Activated CD4-positive, alpha-beta memory T cell treated with anti-CD3 and anti-CD28 coated beads for 36 hours (primary cell): ENCODE measurements around the gene PDE6B. TPM values are rescaled to one million over a fixed set of nuclear protein-coding genes. Genes with fewer than 3 reads are reported as not detected.

Source experiments
- CTCF ChIA-PET: fragments of 350-600 bp; sonication (Branson Sonifier 250); formaldehyde crosslinking; loops from one replicate; lab custom pipeline; 2021; ENCODE audit warnings: antibody characterized with exemption, inconsistent platforms; lab: Charles Lee
- POLR2A ChIA-PET: fragments of 350-600 bp; sonication (Branson Sonifier 250); formaldehyde crosslinking; loops from one replicate; lab custom pipeline; 2021; ENCODE audit warnings: antibody characterized with exemption; lab: Charles Lee
- DNase-seq: peaks from one replicate; pipeline ENCODE4 v3.0.0-alpha.2; 2020
- H3K27ac Mint-ChIP-seq: one replicate; pipeline ENCODE4 v1.8.0; 2021; ENCODE audit warnings: mixed read lengths
- H3K27me3 Mint-ChIP-seq: one replicate; pipeline ENCODE4 v1.8.0; 2021; ENCODE audit warnings: mixed read lengths
- H3K36me3 Mint-ChIP-seq: one replicate; pipeline ENCODE4 v1.8.0; 2021; ENCODE audit warnings: mixed read lengths
- H3K4me1 Mint-ChIP-seq: one replicate; pipeline ENCODE4 v1.8.0; 2021; ENCODE audit warnings: low read depth, mixed read lengths
- H3K4me3 Mint-ChIP-seq: one replicate; pipeline ENCODE4 v1.8.0; 2021; ENCODE audit warnings: mild to moderate bottlenecking, mixed read lengths
- H3K9me3 Mint-ChIP-seq: one replicate; pipeline ENCODE4 v1.8.0; 2021; ENCODE audit warnings: mixed read lengths
- intact Hi-C: fragments of 100-400 bp; cut with micrococcal nuclease; formaldehyde crosslinking; loops from one replicate; pipeline ENCODE4 v1.15.1; 2023
- total RNA-seq, 2 experiments: library from RNA; stranded (reverse); gene quantifications; one replicate each; pipeline ENCODE4 v1.2.3, GENCODE V29; 2021

PDE6B gene
- total RNA-seq, 2 experiments from 2014 or later: 16.1 to 22.9 TPM

DNA sequence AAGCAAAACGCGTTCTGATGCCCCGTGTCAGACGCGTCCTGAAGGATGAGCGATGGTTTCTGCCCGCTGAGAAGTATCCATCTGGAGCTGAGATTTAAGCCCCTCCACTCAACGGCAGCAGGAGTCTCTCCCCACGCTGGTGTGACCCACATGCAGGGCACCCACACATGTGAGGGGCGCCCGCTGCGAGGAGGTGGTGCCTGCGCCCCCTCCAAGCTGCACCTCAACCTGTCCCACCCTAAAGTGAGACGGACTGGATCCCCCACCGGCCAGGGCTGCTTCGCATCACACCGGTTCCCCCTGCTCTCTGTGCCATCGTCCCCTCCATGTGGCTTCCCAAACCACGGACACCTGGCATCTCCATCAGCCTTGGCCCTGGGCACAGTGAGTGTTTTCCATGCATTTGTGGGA, 4.5 kb upstream of the PDE6B start:
- Mint-ChIP-seq H3K9me3 (no peaks in the 10 kb centered on the region), H3K36me3 (no peaks in the 10 kb centered on the region), H3K27me3 (peaks cover 12% of the 10 kb centered on the region), H3K4me3 (no peak overlapping the region), H3K27ac (no peak overlapping the region), H3K4me1 (no peaks in the 10 kb centered on the region)
- POLR2A ChIA-PET: no interaction called here
- DNase-seq: no peak
- intact Hi-C loops: no loop called here
- CTCF ChIA-PET: no interaction called here

DNA sequence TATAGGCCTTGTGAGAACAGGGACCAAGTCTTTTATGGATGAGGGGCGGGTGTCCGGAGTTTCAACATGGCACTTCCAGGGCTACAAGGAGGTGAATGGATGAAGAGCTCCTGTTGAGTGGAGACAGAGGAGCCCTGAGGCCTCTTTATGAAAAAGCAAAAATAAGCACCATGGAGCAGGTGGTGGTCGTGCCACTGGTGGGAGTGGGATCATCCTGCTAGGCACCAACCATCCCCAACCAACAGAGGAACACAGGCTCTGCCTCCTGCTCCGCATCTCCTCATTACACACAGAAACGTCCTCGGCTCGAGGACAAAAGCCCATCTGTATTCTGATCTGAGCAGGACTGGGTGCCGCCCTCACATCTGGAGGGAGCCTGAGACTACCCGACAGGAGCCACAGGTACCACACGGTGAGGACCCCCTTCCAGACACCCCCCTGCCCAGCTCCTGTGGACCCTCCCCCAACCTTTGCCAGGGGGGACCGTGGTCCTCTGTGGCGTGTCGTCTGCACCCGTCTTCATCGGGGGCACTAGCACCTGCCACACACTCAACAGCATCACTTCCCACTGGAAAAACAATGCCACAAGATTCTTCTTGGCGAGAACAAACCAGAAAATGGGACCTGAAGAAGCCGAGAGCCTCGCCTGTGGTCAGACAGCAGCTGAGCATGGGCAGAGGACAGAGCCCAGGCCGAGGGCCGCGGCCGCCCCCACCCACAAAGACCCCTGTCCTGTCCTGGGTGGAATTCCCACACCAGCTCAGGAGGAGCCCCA, 3.9 kb upstream of the PDE6B start:
- no peaks in the 10 kb centered on the region for H3K36me3 Mint-ChIP-seq
- H3K27me3 Mint-ChIP-seq: peaks cover 12% of the 10 kb centered on the region
- intact Hi-C loops: no loop called here
- POLR2A ChIA-PET: no interaction called here
- CTCF ChIA-PET: no interaction called here
- no peaks in the 10 kb centered on the region for H3K9me3 Mint-ChIP-seq
- H3K4me1 Mint-ChIP-seq: no peaks in the 10 kb centered on the region
- no peak overlapping the region for H3K27ac Mint-ChIP-seq
- DNase-seq: no peak
- H3K4me3 Mint-ChIP-seq: no peak overlapping the region

DNA sequence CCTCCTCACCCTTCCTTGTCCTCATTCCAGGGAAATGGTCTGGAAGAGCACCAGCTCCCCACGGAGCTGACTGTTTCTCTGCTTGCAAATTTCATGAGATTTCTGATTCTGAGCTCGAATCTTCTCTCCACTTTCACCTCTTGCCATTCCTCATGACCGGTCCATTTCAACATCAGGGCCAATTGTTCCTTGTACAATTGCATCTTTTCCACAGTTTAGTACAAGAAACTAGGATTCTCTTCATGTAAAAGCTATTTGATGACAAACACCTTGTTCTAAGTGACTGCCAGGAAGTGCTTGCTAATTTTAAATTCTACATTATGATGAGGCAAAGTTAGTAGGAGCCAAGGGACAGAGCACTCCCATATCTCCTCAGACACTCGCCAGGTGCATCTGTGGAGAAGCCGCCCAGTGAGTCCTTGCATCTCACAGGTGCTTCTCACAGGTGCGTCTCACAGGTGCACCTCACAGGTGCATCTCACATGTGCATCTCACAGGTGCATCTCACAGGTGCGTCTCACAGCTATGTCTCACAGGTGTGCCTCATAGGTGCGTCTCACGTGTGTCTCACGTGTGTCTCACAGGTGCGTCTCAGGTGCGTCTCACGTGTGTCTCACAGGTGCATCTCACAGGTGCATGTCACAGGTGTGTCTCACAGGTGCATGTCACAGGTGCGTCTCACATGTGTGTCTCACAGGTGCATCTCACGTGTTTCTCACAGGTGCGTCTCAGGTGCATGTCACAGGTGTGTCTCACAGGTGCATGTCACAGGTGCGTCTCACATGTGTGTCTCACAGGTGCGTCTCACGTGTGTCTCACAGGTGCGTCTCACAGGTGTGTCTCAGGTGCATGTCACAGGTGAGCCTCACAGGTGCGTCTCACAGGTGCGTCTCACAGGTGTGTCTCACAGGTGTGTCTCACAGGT, 3.0 kb upstream of the PDE6B start:
- H3K27me3 Mint-ChIP-seq: peaks cover 12% of the 10 kb centered on the region
- no peak for DNase-seq
- CTCF ChIA-PET: no interaction called here
- POLR2A ChIA-PET: no interaction called here
- no peaks in the 10 kb centered on the region for H3K4me1 Mint-ChIP-seq
- H3K9me3 Mint-ChIP-seq: no peaks in the 10 kb centered on the region
- H3K4me3 Mint-ChIP-seq: no peak overlapping the region
- intact Hi-C loops: no loop called here
- H3K36me3 Mint-ChIP-seq: no peaks in the 10 kb centered on the region
- no peak overlapping the region for H3K27ac Mint-ChIP-seq

DNA sequence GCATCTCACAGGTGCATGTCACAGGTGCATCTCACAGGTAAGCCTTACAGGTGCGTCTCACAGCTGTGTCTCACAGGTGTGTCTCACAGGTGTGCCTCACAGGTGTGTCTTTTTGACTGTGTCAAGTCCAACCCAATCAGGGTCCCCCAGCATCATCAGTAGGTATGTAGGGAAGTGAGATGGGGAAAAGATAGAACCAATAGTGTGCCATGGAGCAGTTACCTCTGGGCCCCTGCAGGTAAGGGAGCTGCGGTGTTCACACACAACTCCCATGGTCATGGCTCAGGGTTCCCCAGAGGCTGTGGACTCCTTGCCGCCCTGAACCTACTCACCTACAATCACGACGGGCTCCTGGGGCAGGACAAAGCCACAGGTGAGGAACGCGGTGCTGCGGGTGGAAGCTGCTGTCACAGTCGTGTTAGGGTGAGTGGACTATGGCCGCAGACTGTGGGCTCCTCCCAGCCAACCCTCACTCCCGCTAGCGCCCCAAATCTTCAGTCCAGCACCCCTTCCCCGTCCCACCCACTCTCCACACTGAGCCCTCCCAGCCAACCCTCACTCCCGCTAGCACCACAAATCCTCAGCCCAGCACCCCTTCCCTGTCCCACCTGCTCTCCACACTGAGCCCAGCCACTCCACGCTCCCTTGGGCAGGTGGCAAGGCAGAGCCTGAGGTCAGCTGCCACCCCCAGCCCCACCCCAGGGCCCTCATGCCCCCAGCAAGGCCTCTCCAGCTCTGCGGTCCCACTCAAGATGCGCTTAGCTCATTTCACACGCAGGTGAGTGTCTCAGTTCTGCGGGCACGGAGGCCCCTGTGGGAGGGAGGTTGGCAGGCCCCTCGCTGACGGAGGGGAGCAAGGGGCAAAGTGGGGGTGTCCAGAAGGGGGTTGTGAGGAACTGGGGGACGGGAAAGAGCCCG, 2.1 kb upstream of the PDE6B start:
- H3K4me3 Mint-ChIP-seq: no peak overlapping the region
- peaks cover 6% of the 10 kb centered on the region for H3K27me3 Mint-ChIP-seq
- CTCF ChIA-PET: no interaction called here
- no peak overlapping the region for H3K27ac Mint-ChIP-seq
- POLR2A ChIA-PET: no interaction called here
- intact Hi-C loops: no loop called here
- no peaks in the 10 kb centered on the region for H3K36me3 Mint-ChIP-seq
- no peaks in the 10 kb centered on the region for H3K4me1 Mint-ChIP-seq
- H3K9me3 Mint-ChIP-seq: no peaks in the 10 kb centered on the region
- no peak for DNase-seq

DNA sequence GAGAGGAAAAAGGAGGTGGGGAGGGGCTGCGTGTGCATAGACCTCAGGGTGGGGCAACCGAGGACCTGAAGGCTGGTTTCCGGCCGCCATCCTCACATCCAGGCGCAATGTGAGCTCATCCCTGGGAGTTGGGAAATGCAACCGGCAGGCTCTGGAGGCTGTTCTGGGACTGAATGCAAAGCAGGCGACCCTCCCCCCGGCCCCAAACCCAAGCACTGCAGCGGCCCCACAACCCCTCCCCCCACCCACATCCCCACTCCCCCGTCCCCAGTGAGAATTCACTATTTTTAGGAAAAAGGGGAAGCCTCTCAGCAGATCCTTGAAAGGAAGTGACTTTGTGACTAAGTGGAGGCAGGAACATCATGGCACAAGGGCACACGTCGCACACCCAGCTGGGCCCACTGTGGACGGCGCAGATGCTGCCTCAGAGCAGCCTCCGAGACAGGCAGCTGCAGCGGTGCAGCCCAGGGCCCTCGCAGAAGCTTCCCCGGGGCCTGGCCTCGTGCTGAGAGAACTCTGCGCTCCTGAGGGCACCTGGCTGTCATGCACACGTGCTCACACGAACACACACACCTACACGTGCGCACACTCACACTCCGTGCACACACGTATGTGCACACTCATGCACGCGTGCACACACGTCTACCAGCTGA, 1.3 kb upstream of the PDE6B start:
- no peaks in the 10 kb centered on the region for H3K4me1 Mint-ChIP-seq
- H3K9me3 Mint-ChIP-seq: no peaks in the 10 kb centered on the region
- POLR2A ChIA-PET: no interaction called here
- H3K27me3 Mint-ChIP-seq: peaks cover 6% of the 10 kb centered on the region
- no peaks in the 10 kb centered on the region for H3K36me3 Mint-ChIP-seq
- no peak for DNase-seq
- CTCF ChIA-PET: no interaction called here
- intact Hi-C loops: no loop called here
- no peak overlapping the region for H3K4me3 Mint-ChIP-seq
- no peak overlapping the region for H3K27ac Mint-ChIP-seq

DNA sequence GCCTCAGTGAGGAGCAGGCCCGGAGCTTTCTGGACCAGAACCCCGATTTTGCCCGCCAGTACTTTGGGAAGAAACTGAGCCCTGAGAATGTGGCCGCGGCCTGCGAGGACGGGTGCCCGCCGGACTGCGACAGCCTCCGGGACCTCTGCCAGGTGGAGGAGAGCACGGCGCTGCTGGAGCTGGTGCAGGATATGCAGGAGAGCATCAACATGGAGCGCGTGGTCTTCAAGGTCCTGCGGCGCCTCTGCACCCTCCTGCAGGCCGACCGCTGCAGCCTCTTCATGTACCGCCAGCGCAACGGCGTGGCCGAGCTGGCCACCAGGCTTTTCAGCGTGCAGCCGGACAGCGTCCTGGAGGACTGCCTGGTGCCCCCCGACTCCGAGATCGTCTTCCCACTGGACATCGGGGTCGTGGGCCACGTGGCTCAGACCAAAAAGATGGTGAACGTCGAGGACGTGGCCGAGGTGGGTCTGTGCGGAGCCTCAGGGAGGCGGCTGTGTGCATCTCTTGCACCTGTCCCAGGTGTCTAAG, 323 bp downstream of the PDE6B start:
- ChIA-PET POLR2A (no interaction called here), CTCF (no interaction called here)
- Mint-ChIP-seq H3K4me1 (no peaks in the 10 kb centered on the region), H3K27ac (no peak overlapping the region), H3K36me3 (no peaks in the 10 kb centered on the region), H3K4me3 (no peak overlapping the region), H3K9me3 (no peaks in the 10 kb centered on the region), H3K27me3 (no peaks in the 10 kb centered on the region)
- intact Hi-C loops: no loop called here
- no peak for DNase-seq

DNA sequence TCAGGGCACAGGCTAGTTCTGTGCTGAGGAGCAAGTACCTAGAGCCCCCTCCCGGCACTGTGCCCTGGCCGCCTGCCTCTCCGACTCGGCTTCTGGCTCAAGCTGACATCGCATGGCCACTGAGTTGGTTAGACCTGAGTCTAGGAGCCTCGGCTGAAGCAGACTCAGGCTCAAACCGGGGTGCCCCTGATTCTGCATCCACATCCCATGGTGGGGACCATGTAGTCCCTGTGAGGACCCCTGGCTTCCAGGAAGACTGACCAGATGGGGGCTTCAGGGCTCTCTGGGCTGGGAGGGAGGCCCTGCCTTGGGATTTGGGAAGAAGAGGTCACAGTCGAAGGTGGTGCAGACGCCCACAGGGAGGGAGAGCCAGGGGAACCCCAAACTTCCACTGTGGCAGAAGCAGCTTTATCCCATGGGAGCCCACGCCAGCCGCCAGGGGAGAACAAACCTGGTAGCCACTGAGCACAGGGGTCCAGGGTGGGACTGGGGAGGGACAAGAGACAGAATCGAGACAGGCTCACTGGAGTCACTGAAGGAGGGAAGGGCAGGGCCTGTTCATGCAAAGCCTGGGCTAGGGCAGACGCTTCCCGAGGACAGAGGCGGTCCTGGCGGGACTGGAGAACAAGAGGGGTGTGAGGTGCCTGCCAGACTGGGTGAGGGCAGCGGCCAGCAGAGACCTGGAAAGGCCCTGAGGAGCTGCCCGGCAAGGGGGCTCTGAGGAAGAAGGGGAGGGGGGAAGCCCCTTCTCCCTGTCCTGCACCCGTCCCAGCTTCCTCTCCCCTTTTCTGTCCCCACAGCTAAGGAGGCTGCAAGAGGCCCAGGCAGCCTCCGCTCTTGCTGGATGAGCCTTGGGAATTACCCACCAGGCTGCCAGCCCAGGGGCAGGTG, 1.1 kb downstream of the PDE6B start:
- DNase-seq: no peak
- no peak overlapping the region for H3K27ac Mint-ChIP-seq
- H3K27me3 Mint-ChIP-seq: no peaks in the 10 kb centered on the region
- CTCF ChIA-PET: no interaction called here
- H3K4me1 Mint-ChIP-seq: no peaks in the 10 kb centered on the region
- H3K9me3 Mint-ChIP-seq: peaks cover 2% of the 10 kb centered on the region
- H3K4me3 Mint-ChIP-seq: no peak overlapping the region
- H3K36me3 Mint-ChIP-seq: no peaks in the 10 kb centered on the region
- POLR2A ChIA-PET: no interaction called here
- intact Hi-C loops: no loop called here

DNA sequence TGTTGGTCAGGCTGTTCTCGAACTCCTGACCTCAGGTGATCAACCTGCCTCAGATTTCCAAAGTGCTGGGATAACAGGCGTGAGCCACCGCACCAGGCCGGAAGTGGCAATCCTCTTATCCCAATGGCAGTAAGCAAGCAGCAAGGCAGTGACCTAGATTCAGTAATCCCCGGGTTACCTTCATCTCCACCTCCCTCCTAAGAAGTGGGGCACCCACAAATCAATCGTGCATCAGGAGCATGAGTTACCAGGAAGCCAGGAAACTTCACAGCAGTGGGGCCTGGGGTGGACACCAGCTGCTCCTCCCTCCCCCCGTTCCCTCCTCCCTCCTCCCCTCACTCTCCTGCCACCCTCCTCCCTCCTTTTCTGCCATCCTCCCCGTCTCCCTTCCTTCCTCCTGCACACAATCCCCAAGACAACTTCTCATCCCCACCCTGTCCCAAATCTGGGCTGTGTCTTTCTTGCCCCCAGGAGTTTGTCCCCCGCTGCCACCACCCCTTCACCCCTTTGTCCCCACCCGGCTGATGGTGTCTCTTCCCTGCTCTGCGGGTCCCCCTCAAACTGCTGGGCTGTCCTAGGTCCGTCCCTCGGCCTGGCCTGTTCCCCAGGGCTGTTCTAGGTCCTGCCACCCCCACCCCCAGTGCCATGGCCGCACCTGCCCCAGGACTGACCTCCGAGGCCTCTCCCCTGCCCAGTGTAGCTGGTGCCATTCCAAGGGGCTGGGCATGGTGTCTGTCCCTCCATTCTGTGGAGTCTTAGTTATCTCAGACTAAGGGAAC, 2.2 kb downstream of the PDE6B start:
- H3K27me3 Mint-ChIP-seq: no peaks in the 10 kb centered on the region
- no peaks in the 10 kb centered on the region for H3K36me3 Mint-ChIP-seq
- peaks cover 9% of the 10 kb centered on the region for H3K9me3 Mint-ChIP-seq
- CTCF ChIA-PET: no interaction called here
- no peak overlapping the region for H3K4me3 Mint-ChIP-seq
- H3K27ac Mint-ChIP-seq: no peak overlapping the region
- intact Hi-C loops: no loop called here
- POLR2A ChIA-PET: no interaction called here
- DNase-seq: no peak
- no peaks in the 10 kb centered on the region for H3K4me1 Mint-ChIP-seq

DNA sequence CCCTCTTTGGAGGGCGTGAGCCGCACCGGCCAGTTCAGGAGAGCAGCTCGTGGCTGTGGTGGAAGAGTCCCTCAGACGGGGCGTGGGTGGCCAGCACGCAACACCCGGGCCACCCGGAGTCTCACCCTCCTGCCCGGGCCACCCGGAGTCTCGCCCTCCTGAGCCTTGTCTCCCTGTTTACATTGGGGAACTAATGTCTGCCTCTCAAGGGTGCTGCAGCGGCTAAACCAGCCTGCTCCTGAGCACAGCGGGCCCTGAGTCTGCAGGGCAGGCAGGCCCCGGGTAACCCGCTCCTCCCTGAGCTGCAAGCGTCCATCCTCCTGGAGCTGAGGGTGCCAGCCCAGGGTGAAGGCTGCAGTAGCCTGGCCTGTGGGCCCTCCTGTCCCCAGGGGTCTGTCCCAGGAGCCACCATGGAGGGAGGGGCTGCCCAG, 3.0 kb downstream of the PDE6B start:
- CTCF ChIA-PET: no interaction called here
- Mint-ChIP-seq H3K27me3 (no peaks in the 10 kb centered on the region), H3K36me3 (no peaks in the 10 kb centered on the region), H3K4me1 (no peaks in the 10 kb centered on the region), H3K27ac (no peak overlapping the region), H3K4me3 (no peak overlapping the region), H3K9me3 (peaks cover 13% of the 10 kb centered on the region)
- intact Hi-C loops: no loop called here
- no peak for DNase-seq
- POLR2A ChIA-PET: no interaction called here

DNA sequence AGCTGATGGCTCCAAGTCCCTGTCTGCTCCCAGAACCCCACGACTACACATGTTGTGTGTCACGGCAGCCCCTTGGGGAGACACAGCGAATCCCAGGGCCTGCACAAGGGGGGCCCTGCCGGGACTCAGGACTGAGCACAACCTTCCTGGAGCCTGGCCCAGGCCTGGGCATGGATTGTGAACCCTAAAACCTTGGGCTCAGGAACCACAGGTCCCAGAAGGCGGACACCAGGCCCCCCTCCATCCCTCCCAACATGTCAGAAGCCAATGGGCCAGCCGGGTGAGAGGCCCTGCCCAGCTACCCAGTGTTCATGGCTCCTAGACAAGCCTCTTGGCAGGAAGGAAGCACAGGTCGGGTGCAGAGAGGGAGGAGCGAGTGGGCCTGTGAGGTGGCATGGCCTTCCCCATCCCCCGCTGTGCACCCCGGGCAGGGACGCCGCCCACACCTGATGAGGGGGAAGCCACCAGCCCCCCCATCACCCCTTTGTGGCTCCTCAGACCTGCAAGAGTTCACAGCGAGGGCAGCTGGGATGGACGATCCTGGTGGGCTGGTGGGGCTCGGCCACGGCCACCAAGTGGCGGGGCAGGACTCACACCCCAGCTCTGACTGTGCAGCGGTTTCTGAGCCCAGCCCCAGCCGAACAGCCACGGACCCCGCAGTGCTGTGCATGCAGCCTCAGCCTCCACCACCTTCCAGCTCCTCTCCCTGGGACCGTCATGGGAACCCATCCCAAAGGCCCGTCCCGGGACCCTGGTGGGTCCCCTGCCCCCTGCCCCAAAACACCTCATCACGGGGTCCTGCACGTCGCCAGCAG, 3.7 kb downstream of the PDE6B start:
- CTCF ChIA-PET: no interaction called here
- H3K27ac Mint-ChIP-seq: no peak overlapping the region
- DNase-seq: no peak

More for the DNA sequence above, 3.7 kb downstream of the PDE6B start:
- Mint-ChIP-seq H3K36me3 (no peaks in the 10 kb centered on the region), H3K4me3 (no peak overlapping the region), H3K9me3 (peaks cover 13% of the 10 kb centered on the region), H3K4me1 (no peaks in the 10 kb centered on the region), H3K27me3 (no peaks in the 10 kb centered on the region)
- POLR2A ChIA-PET: no interaction called here
- intact Hi-C loops: no loop called here
